SK-N-SH (cell line): ENCODE results near the gene PAXIP1.

Source experiments
- CTCF ChIP-seq: fragments of 200-600 bp; sonication (generic); IDR thresholded peaks from 2 replicates; pipeline ENCODE4 v1.6.1; 2017; ENCODE audit warnings: antibody characterized with exemption, mild to moderate bottlenecking, moderate library complexity
- FOSL2 ChIP-seq: IDR thresholded peaks from 2 replicates; pipeline ENCODE4 v1.4.0; 2012; ENCODE audit warnings: low read depth, mild to moderate bottlenecking, moderate library complexity, borderline replicate concordance
- POLR2AphosphoS5 ChIP-seq: IDR thresholded peaks from 2 replicates; pipeline ENCODE4 v1.6.1; 2012; ENCODE audit warnings: low read depth, low read length
- RAD21 ChIP-seq: IDR thresholded peaks from 2 replicates; pipeline ENCODE4 v1.6.1; 2012; ENCODE audit warnings: mild to moderate bottlenecking, low read length
- RXRA ChIP-seq: IDR thresholded peaks from 2 replicates; pipeline ENCODE4 v1.4.0; 2012; ENCODE audit warnings: low read depth, mild to moderate bottlenecking, borderline replicate concordance
- USF1 ChIP-seq: IDR thresholded peaks from 2 replicates; pipeline ENCODE4 v1.4.0; 2012; ENCODE audit warnings: low read depth, borderline replicate concordance
- TF ChIP-seq, protein P1 (sequence below): fragments of 150-350 bp; IDR thresholded peaks from 2 replicates; pipeline ENCODE4 v1.6.1; 2017; ENCODE audit warnings: antibody characterized with exemption, low read length, low read depth, borderline replicate concordance

- TF ChIP-seq CTCF (no peak), RAD21 (no peak), POLR2AphosphoS5 (no peak), RXRA (no peak), FOSL2 (no peak), USF1 (no peak)
- TF ChIP-seq, protein P1, sequence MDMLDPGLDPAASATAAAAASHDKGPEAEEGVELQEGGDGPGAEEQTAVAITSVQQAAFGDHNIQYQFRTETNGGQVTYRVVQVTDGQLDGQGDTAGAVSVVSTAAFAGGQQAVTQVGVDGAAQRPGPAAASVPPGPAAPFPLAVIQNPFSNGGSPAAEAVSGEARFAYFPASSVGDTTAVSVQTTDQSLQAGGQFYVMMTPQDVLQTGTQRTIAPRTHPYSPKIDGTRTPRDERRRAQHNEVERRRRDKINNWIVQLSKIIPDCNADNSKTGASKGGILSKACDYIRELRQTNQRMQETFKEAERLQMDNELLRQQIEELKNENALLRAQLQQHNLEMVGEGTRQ, result no peak
These were observed 91.5 kb downstream of the PAXIP1 start for GRCh38 chr7:154911411-154911810.
